Esophagus muscularis mucosa (tissue), 4 donors: ENCODE measurements around the gene ASPN. TPM values are rescaled to one million over a fixed set of nuclear protein-coding genes. Genes with fewer than 3 reads are reported as not detected.

Source experiments
- DNase-seq: peaks from one replicate; pipeline ENCODE4 v3.0.0-alpha.2; 2017; ENCODE audit errors: extremely low spot score
- H3K27ac ChIP-seq, 4 donors: fragments of 200-600 bp; sonication (generic); replicated peaks in 1 of 4; 1 replicate in 3 of 4; 2 replicates in 1 of 4; pipeline ENCODE4 v1.5.1; 2016 to 2019; ENCODE audit warnings: mild to moderate bottlenecking in 1 of 4
- H3K27me3 ChIP-seq, 4 donors: fragments of 200-600 bp; sonication (generic); one replicate each; pipeline versions ENCODE4 v1.5.1 to v1.6.0; 2016 to 2019
- H3K36me3 ChIP-seq, 4 donors: fragments of 200-600 bp; sonication (generic); one replicate each; pipeline ENCODE4 v1.5.1; 2016 to 2019
- H3K4me1 ChIP-seq, 4 donors: fragments of 200-600 bp; sonication (generic); one replicate each; pipeline ENCODE4 v1.5.1; 2016 to 2019
- H3K4me3 ChIP-seq, 4 donors: fragments of 200-600 bp; sonication (generic); 1 replicate in 2 of 4; 2 replicates in 2 of 4; pipeline ENCODE4 v1.5.1; 2016 to 2019; ENCODE audit warnings: mild to moderate bottlenecking in 4 of 4, moderate library complexity in 1 of 4
- H3K9me3 ChIP-seq, 4 donors: fragments of 200-600 bp; sonication (generic); 1 replicate in 3 of 4; 2 replicates in 1 of 4; pipeline ENCODE4 v1.5.1; 2016 to 2019
- EP300 ChIP-seq: sonication (generic); formaldehyde crosslinking; IDR thresholded peaks from one replicate; pipeline ENCODE4 v1.6.1; 2017; ENCODE audit warnings: antibody characterized with exemption
- POLR2AphosphoS5 ChIP-seq, 2 donors: sonication (generic); formaldehyde crosslinking; IDR thresholded peaks; one replicate each; pipeline ENCODE4 v1.6.1; 2017; ENCODE audit warnings: antibody characterized with exemption in 2 of 2
- WGBS: methylation state at CpG from one replicate; pipeline ENCODE4 v1.1.5; 2018; 5-methylcytosine and 5-hydroxymethylcytosine counted together
- intact Hi-C: fragments of 100-400 bp; cut with DNase I; formaldehyde crosslinking; loops from one replicate; pipeline ENCODE4 v1.15.1; 2023
- small RNA-seq, 3 donors: library from RNA; depleted of rRNA; stranded (forward); fragments of <200 nt; gene quantifications; one replicate each; pipeline ENCODE3, GENCODE V24; 2016
- total RNA-seq, 4 donors: library from RNA; depleted of rRNA; stranded (reverse); fragments of >200 nt; gene quantifications; one replicate each; pipeline versions ENCODE4 v1.1.0 to v1.2.1, GENCODE V29; 2016

Gene ASPN
- total RNA-seq, 4 donors from 2014 or later: 9.1 to 21.6 (median 14.5) TPM

DNA sequence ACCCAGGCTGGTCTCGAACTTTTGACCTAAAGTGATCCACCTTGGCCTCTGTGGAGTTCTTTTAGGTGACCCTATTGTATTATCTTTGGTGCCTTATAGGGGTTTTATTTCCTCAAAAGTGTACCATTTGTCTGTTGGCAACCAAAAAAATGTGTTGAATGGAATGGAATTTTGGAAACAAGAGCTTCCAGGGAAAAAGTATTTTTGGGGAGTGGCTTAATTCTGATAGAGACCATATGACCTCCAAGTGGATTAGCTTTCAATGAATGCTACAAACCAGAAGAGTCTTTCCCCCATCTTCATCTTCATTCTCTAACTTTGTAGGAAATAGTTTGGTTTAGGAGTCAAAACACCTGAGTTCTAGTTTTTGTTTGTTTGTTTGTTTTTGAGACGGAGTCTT is 74.5 kb downstream of the ASPN start:
- WGBS: 92% methylated on average over 2 of the region's 2 CpGs
- no peak for TF ChIP-seq POLR2AphosphoS5 (IDR thresholded peaks at IDR 0.05)
- peak overlapping the region in 1 of 4 donors; percentile 52 for H3K27ac ChIP-seq

DNA sequence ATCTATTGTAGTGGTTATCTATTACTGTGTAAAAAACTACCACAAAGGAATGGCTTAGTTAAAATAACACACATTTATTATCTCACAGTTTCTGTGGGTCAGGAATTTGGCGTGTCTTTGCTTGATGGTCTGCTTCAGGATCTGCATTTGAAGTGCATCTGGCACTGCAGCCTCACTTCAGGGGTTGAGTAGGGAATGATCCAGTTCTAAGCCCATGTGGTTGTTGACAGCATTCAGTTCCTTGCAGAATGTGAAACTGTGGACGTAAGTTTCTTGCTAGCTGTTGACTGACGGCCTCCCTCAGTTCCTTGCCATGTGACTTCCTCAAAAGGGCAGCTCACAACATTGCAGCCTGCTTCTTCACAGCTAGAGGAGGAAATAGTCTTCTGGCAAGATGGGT is 75.8 kb downstream of the ASPN start:
- WGBS: 22% methylated on average over 3 of the region's 3 CpGs
- Histone ChIP-seq H3K27me3 (no peaks in the 10 kb centered on the region), H3K4me3 (peak overlapping the region; percentile 2 to 35 (median 18)), H3K4me1 (peaks cover 4 to 64% (median 53%) of the 10 kb centered on the region in 4 donors), H3K36me3 (no peaks in the 10 kb centered on the region), H3K27ac (peak overlapping the region; percentile 38 to 52 (median 43)), H3K9me3 (no peaks in the 10 kb centered on the region)
- TF ChIP-seq POLR2AphosphoS5 (IDR thresholded peaks at IDR 0.05) (peak; percentile 19 to 55), EP300 (no peak)
- no peak for DNase-seq
- intact Hi-C loops: no loop called here

More for the DNA sequence above, 74.5 kb downstream of the ASPN start:
- no peaks in the 10 kb centered on the region for H3K9me3 ChIP-seq
- no peaks in the 10 kb centered on the region for H3K27me3 ChIP-seq
- H3K4me3 ChIP-seq: no peak overlapping the region
- DNase-seq: no peak
- H3K36me3 ChIP-seq: no peaks in the 10 kb centered on the region
- peaks cover 4 to 52% (median 42%) of the 10 kb centered on the region in 4 donors for H3K4me1 ChIP-seq
- intact Hi-C loops: no loop called here

Small RNAs within 50 kb of the gene (small RNA-seq; reads per million reads assigned to genes)
- gene MIR4670: 0 reads per million in 3 donors

Other genes starting within 250 kb of the ASPN start
- gene IARS1, start 188.8 kb downstream of the ASPN start, total RNA-seq: 10 to 100 TPM; 49.8 to 80.6 (median 67.1) TPM
- gene NOL8, start 157.2 kb downstream of the ASPN start, total RNA-seq: 10 to 100 TPM; 17.1 to 28.2 (median 22.5) TPM
- gene CENPP, start 156.6 kb downstream of the ASPN start, total RNA-seq: 1 to 10 TPM; 1.0 to 5.8 (median 2.0) TPM
- 10 to 100 TPM; 16.5 to 42.1 (median 20.0) TPM for gene OGN, start 77.9 kb downstream of the ASPN start, total RNA-seq
- gene OMD, start 58.0 kb downstream of the ASPN start, total RNA-seq: 10 to 100 TPM; 18.9 to 26.2 (median 21.4) TPM
- gene ECM2, start 53.5 kb upstream of the ASPN start, total RNA-seq: 10 to 100 TPM in 2 of 4 donors, 1 to 10 TPM in 2; 8.1 to 11.7 (median 9.8) TPM
- gene IPPK, start 187.6 kb upstream of the ASPN start, total RNA-seq: 1 to 10 TPM; 5.0 to 8.4 (median 6.1) TPM